Liver (tissue), 3 donors: ENCODE data around the gene TACR1.

Experiments
- EGR1 ChIP-seq, 2 donors: IDR thresholded peaks; 2 replicates each; pipeline ENCODE4 v1.6.1; 2016 to 2018; ENCODE audit warnings: antibody characterized with exemption in 2 of 2, low read depth in 2 of 2
- FOXA1 ChIP-seq: IDR thresholded peaks from 2 replicates; pipeline ENCODE4 v1.6.1; 2016; ENCODE audit warnings: antibody characterized with exemption
- HNF4G ChIP-seq: IDR thresholded peaks from 2 replicates; pipeline ENCODE4 v1.6.1; 2016; ENCODE audit warnings: antibody characterized with exemption
- TF ChIP-seq, protein P1 (sequence below): fragments of 150-350 bp; IDR thresholded peaks from 2 replicates; pipeline ENCODE4 v1.5.1; 2017; ENCODE audit warnings: improper control_type of control experiment, low read depth, low read length; ENCODE audit not compliant: missing input control
- donor health status: healthy.
- donor health status: healthy.

DNA sequence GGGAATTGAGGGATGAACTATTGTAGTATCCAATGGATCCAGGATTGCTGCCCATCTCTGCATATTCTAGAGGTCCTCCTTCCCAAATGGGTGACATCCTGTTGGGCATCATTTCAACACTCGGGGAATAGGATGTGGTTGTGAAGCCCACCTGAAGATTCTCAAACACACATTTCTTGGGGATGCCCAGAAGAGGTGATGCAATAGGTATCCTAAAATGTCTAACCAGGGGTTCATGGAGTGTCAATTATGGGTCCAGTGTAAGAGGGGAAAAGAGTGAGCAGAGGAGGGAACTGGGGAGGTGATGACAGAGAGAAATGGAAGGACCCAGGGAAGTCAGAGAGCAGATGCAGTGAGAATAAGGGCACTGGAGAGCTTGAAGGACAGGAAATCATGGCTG, 188.7 kb downstream of the TACR1 start:
- TF ChIP-seq FOXA1 (no peak), EGR1 (IDR thresholded peaks at IDR 0.05; ENCODE audit: low read depth in 2 of 2) (no peak), HNF4G (no peak)
- TF ChIP-seq, protein P1, sequence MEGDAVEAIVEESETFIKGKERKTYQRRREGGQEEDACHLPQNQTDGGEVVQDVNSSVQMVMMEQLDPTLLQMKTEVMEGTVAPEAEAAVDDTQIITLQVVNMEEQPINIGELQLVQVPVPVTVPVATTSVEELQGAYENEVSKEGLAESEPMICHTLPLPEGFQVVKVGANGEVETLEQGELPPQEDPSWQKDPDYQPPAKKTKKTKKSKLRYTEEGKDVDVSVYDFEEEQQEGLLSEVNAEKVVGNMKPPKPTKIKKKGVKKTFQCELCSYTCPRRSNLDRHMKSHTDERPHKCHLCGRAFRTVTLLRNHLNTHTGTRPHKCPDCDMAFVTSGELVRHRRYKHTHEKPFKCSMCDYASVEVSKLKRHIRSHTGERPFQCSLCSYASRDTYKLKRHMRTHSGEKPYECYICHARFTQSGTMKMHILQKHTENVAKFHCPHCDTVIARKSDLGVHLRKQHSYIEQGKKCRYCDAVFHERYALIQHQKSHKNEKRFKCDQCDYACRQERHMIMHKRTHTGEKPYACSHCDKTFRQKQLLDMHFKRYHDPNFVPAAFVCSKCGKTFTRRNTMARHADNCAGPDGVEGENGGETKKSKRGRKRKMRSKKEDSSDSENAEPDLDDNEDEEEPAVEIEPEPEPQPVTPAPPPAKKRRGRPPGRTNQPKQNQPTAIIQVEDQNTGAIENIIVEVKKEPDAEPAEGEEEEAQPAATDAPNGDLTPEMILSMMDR: no peak
